GM19463 (cell line): Measurements from ENCODE around the gene CTNNA3.
"Not testable (repeated sequence)": the region's sequence is repeated elsewhere in the genome, so short reads cannot be mapped to it uniquely, and the experiment has no call there.

Experiments
- ATAC-seq: cut with Tn5 transposase; IDR thresholded peaks from one replicate; pipeline ENCODE4 v1.9.1; 2021; ENCODE audit warnings: mild to moderate bottlenecking, moderate library complexity; ENCODE audit not compliant: unreplicated experiment

Gene CTNNA3

GRCh38 chr10:67606572-67606971 is 89.4 kb downstream of the CTNNA3 start:
- ATAC-seq: no peak

DNA sequence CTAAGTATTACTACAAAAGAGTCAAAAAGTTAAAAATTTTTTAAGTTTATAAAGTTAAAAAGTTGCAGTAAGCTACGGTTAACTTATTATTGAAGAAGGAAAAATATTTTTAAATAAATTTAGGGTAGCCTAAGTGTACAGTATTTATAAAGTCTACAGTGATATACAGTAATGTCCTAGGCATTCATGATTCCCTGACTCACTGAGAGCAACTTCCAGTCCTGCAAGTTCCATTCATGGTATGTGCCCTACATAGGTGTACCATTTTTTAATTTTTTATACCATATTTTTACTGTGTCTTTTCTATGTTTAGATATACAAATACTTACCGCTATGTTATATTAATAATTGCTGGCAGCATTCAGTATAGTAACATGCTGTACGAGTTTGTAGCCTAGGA is 92.3 kb downstream of the CTNNA3 start:
- no peak for ATAC-seq

DNA sequence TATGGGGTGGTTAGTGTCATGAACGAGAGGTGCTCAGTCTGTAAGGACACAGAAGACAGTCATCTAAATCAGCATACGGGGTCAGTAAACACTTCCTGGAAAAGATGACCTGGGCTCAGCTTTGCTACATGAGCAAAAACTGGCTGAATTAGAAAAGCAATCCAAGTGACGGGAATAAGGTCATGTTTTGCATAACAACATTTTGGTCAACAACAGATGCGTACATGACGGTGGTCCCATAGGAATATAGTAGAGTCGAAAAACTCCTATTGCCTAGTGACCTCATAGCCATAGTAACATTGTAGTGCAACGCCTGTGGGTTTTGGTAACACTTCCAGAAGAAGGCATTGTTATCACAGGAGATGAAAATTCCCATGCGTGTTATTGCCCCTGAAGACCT is 92.9 kb downstream of the CTNNA3 start:
- ATAC-seq: no peak

- ATAC-seq: no peak
Observed at GRCh38 chr10:67602268-67602950, 93.6 kb downstream of the CTNNA3 start.

- ATAC-seq: no peak
Observed at GRCh38 chr10:67599597-67599996, 96.4 kb downstream of the CTNNA3 start.

DNA sequence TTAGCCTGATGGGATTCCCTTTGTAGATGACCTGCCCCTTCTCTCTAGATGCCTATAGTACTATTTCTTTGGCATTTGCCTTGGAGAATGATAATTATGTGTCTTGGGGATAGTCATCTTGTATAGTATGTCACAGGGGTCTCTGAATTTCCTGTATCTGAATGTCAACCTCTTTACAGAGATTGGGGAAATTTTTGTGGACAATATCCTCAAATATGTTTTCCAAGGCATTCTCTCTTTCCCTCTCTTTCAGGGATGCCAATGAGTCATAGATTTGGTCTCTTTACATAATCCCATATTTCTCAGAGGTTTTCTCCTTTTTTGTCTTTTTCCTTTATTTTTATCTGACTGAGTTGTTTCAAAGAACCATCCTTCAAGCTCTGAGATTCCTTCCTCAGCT is 99.4 kb downstream of the CTNNA3 start:
- no peak for ATAC-seq

DNA sequence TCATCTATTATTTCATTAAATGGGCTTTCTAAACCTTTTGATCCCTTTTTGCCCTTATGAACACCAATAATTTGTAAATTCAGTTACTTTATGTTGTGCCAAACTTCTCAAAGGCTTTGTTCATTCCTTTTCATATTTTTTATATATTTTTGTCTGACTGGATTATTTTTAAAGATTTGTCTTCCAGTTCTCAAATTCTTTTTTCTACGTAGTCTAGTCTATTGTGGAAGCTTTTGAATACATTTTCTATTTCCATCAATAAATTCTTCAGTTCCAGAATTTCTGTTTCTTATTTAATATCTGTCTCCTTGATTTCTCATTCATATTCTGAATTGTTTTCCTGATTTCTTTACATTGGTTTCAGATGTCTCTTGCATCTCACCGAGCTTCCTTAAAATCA is 108.2 kb downstream of the CTNNA3 start:
- no peak for ATAC-seq

- ATAC-seq: no peak
Observed at GRCh38 chr10:67575532-67575931, 120.5 kb downstream of the CTNNA3 start.

- no peak for ATAC-seq
Observed at GRCh38 chr10:67573484-67573883, 122.5 kb downstream of the CTNNA3 start.

- no peak for ATAC-seq
Observed at GRCh38 chr10:67571503-67571902, 124.5 kb downstream of the CTNNA3 start.

GRCh38 chr10:67558311-67558710 is 137.7 kb downstream of the CTNNA3 start:
- not testable (repeated sequence) for ATAC-seq

DNA sequence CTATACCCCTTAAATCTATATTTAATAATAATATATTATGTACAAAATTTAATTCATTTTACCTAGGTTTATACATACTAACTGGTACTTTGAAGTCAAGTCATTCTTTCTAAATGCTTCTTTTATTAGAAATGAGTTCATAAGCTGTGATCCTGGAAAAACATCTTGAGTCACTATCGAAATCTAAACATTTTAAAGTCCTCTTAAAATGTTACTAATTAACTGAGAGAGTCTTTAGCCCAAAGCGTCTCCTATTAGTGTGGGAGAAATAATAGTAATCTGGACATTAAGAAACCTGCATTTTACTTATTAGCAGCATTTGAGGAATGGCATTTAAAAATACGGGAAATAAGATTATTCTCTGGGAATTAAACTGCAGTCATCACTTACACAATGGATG is 142.7 kb downstream of the CTNNA3 start:
- ATAC-seq: no peak

DNA sequence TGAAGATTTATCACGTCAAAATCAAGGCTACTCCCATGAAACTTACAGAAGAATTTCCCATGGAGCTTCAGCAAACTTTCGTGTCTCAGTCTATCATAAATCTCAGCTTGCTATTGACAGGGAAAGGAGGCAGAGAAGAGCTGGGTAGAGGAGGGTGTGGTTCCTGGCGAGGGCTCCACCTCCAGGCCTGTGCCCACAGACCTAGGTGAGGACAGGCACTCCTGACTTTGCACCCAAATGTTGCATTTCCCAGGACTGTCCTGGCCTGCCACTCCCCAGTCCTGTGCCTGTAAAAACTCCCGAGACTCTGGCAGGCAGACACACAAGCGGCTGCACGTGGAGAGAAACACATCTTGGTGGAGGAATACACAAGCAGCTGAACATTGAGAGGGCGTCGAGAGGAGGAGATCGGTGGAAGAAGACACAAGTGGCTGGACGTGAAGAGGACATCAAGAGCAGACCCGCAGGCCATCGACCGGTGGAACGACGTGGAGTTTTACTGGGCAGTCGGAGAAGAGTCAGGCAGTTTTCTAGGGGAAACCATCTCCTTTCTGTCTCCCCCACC is 145.1 kb downstream of the CTNNA3 start:
- ATAC-seq: no peak

- ATAC-seq: no peak
Observed at GRCh38 chr10:67550046-67550445, 145.9 kb downstream of the CTNNA3 start.

- ATAC-seq: no peak
Observed at GRCh38 chr10:67549390-67549789, 146.6 kb downstream of the CTNNA3 start.

- ATAC-seq: no peak
Observed at GRCh38 chr10:67541411-67541810, 154.6 kb downstream of the CTNNA3 start.

DNA sequence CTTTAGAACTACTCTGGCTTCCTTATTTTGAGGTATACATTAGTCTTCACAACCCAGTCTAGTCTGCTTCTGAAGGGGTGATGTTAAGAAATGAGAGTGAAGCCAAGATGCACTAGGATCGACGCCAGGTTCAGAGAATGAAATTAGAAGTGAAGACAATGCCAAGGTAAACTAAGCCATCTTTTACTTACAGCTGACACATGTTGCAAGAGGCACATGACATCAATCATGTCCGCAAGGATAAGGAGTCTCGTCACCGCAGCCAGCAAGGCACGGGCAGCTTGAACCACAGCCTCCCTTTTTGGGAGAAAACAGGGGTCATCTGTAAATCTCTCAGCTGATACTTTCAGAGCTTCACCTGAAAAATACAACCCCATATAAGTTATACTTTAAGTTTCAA is 156.7 kb downstream of the CTNNA3 start:
- no peak for ATAC-seq

- ATAC-seq: no peak
Observed at GRCh38 chr10:67537906-67538305, 158.1 kb downstream of the CTNNA3 start.

DNA sequence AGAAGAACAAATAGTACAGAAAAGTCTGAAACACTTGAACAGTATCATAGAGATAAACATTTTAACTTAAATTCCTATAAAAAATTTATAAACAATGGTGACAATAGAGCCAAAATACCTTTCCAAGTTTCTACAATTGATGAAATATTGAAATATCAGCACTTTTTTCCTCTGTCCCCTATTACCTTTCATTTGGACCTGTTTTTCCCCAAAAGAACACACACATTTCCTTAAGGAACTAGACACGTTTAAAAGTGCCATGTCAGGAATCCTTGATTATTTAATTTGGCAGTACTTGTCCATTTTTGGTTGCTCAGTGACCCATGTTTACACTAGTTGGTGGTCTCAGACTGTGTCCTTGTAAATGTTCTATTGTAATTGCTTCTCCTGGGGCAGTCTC is 162.6 kb downstream of the CTNNA3 start:
- ATAC-seq: no peak

GRCh38 chr10:67530990-67531389 is 165.0 kb downstream of the CTNNA3 start:
- not testable (repeated sequence) for ATAC-seq

DNA sequence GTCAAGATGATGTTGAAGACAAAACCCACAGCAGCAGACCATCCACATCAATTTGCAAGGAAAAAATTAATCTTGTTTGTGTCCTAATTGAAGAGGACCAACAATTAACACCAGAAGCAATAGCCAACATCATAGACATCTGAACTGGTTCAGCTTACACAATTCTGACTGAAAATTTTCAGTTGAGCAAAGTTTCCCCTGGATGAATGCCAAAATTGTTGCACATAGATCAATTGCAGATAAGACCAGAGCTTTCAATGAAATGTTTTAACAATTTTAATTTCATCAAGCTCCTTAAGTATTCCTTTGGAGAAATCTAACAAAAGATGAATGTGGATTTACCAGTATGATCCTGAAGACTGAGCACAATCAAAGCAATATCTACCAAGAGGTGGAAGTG is 168.6 kb downstream of the CTNNA3 start:
- no peak for ATAC-seq

DNA sequence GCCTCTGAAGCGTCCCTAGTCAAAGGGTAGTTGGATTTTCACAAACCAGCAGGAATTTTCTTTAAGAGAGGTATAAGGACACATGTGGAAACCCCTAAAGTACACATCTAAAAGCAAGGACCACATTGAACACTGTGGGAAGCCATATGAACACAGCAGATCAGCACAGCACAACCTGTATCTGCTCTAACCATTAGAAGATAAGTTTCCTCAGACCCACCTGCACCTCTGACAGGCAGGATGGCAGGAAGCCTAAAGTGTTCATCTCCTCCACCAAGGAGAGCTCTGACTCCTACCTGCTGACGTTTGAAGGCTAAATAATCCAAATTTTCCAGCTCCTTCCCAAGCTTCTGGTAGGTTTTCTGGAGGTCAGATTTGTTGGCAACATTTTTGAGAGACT is 174.4 kb downstream of the CTNNA3 start:
- no peak for ATAC-seq

- ATAC-seq: peak; percentile 79
Observed at GRCh38 chr10:67520924-67521520, 175.0 kb downstream of the CTNNA3 start.
